ENCODE measurements around the gene HOXB2. TPM values are rescaled to one million over a fixed set of nuclear protein-coding genes. Genes with fewer than 3 reads are reported as not detected.
A peak's percentile ranks its signal among the peaks of the same experiment; 100 is the strongest.

HOXB2 gene
- total RNA-seq, 2 experiments from 2014 or later: not detected

- Histone ChIP-seq H4K20me1 (ENCODE audit: insufficient read depth, low read length) (no peaks in the 10 kb centered on the region), H3K36me3 (ENCODE audit: insufficient read depth, low read length) (no peaks in the 10 kb centered on the region), H3K4me3 (ENCODE audit: low read depth, low read length, poor library complexity, severe bottlenecking) (peak overlapping the region; percentile 63), H3K79me2 (ENCODE audit: insufficient read depth, low read depth, low read length) (no peaks in the 10 kb centered on the region), H3K9me2 (ENCODE audit: insufficient read depth, low read length) (no peaks in the 10 kb centered on the region), H3K27ac (ENCODE audit: low read depth, low read length, poor library complexity, severe bottlenecking) (no peak overlapping the region), H3K9me3 (ENCODE audit: low read length) (no peaks in the 10 kb centered on the region), H2AFZ (ENCODE audit: low read length) (peak overlapping the region; percentile 83; the same call in 1 of the 2 replicates), H3K4me1 (ENCODE audit: insufficient read depth, low read length, poor library complexity, severe bottlenecking) (peaks cover 32% of the 10 kb centered on the region), H3K4me2 (ENCODE audit: low read length) (peak overlapping the region; percentile 69)
- intact Hi-C loops (cut with micrococcal nuclease; ENCODE audit: unreplicated experiment): no loop called here
- TF ChIP-seq EZH2phosphoT487 (IDR thresholded peaks at IDR 0.05; ENCODE audit: borderline replicate concordance, low read depth, low read length) (0 out of 2 replicates have a peak, but pooled peaks have one; percentile 13), CTCF (conservative IDR thresholded peaks at IDR 0.05; ENCODE audit: low read length) (no peak)
- POLR2A ChIA-PET: interaction anchor here (0.6 to 1.6 kb wide), 3 partner anchors 135 to 235 kb away, joined by 3 to 7 read pairs (median 4); no protein-coding TSS in a partner anchor
- CTCF ChIA-PET (ENCODE audit: unreplicated experiment): no interaction called here
- DNase-seq (ENCODE audit: low spot score): no peak
- BruUV-seq (replicated peaks): no TSS peak
Observed at GRCh38 chr17:48586355-48587258, 41.7 kb upstream of the HOXB2 start.

- BruUV-seq (replicated peaks): no TSS peak
Observed at GRCh38 chr17:48584223-48584741, 39.4 kb upstream of the HOXB2 start.

More at GRCh38 chr17:48584223-48584741, 39.4 kb upstream of the HOXB2 start:
- Histone ChIP-seq H3K27ac (ENCODE audit: low read depth, low read length, poor library complexity, severe bottlenecking) (no peak overlapping the region), H2AFZ (ENCODE audit: low read length) (no peak overlapping the region), H4K20me1 (ENCODE audit: insufficient read depth, low read length) (no peaks in the 10 kb centered on the region), H3K9me2 (ENCODE audit: insufficient read depth, low read length) (no peaks in the 10 kb centered on the region), H3K36me3 (ENCODE audit: insufficient read depth, low read length) (no peaks in the 10 kb centered on the region), H3K4me3 (ENCODE audit: low read depth, low read length, poor library complexity, severe bottlenecking) (no peak overlapping the region), H3K9me3 (ENCODE audit: low read length) (no peaks in the 10 kb centered on the region), H3K4me2 (ENCODE audit: low read length) (no peak overlapping the region), H3K4me1 (ENCODE audit: insufficient read depth, low read length, poor library complexity, severe bottlenecking) (peaks cover 34% of the 10 kb centered on the region), H3K79me2 (ENCODE audit: insufficient read depth, low read depth, low read length) (no peaks in the 10 kb centered on the region)
- no peak for DNase-seq (ENCODE audit: low spot score)
- ChIA-PET CTCF (ENCODE audit: unreplicated experiment) (no interaction called here), POLR2A (no interaction called here)
- intact Hi-C loops (cut with micrococcal nuclease; ENCODE audit: unreplicated experiment): no loop called here
- TF ChIP-seq EZH2phosphoT487 (IDR thresholded peaks at IDR 0.05; ENCODE audit: borderline replicate concordance, low read depth, low read length) (no peak), CTCF (conservative IDR thresholded peaks at IDR 0.05; ENCODE audit: low read length) (no peak)
